HepG2 (cell line): ENCODE data around the gene CCDC87. TPM values are rescaled to one million over a fixed set of nuclear protein-coding genes. Genes with fewer than 3 reads are reported as not detected.
A peak's percentile ranks its signal among the peaks of the same experiment; 100 is the strongest.
"Not testable (repeated sequence)": the region's sequence is repeated elsewhere in the genome, so short reads cannot be mapped to it uniquely, and the experiment has no call there.

Experiments used
- ATAC-seq: fragments of 200-7000 bp; cut with Tn5 transposase; 3 replicates; pipeline ENCODE4 v1.9.1; 2020; ENCODE audit warnings: mild to moderate bottlenecking, moderate library complexity
- BruUV-seq: library from RNA; stranded (reverse); fragments of 400-500 nt; replicated peaks from 2 replicates; lab custom pipeline; 2021; lab: Mats Ljungman, UMichigan
- CTCF ChIA-PET: fragments of 300-600 bp; formaldehyde crosslinking; extraction: SDS; loops from one replicate; lab custom pipeline; 2021; ENCODE audit warnings: low total read pairs, inconsistent platforms, low intra/inter-chr PET ratio; lab: Yijun Ruan, JAX
- POLR2A ChIA-PET: fragments of 350-600 bp; sonication (Branson Sonifier 250); formaldehyde crosslinking; loops from one replicate; lab custom pipeline; 2020; ENCODE audit warnings: antibody characterized with exemption, inconsistent platforms; lab: Yijun Ruan, JAX
- DNase-seq: peaks from one replicate; pipeline ENCODE4 v3.0.0-alpha.2; 2015; ENCODE audit warnings: low spot score
- FAIRE-seq: peaks from 3 replicates; lab custom pipeline; 2011; peaks lifted over from hg19 to GRCh38; lab: Jason Lieb, UNC
- H2AFZ ChIP-seq: one replicate; pipeline ENCODE4 v1.6.1; 2011; ENCODE audit warnings: low read length, inconsistent platforms
- H3K27ac ChIP-seq: fragments of 300-600 bp; 3 replicates; pipeline ENCODE4 v1.8.0; 2011; ENCODE audit warnings: mixed run types, mild to moderate bottlenecking, mixed read lengths, low read length, inconsistent platforms; ENCODE audit not compliant: insufficient read depth; ENCODE audit errors: extremely low read length
- H3K27me3 ChIP-seq, 2 experiments: fragments of 200-600 bp in 1 of 2; 2 replicates in 1 of 2; 3 replicates in 1 of 2; pipeline versions ENCODE4 v1.6.0 to v1.8.0; 2011; ENCODE audit warnings: low read length in 2 of 2, mild to moderate bottlenecking in 2 of 2, moderate library complexity in 2 of 2, inconsistent platforms in 1 of 2; ENCODE audit not compliant: insufficient read depth in 2 of 2, control insufficient read depth in 1 of 2
- H3K36me3 ChIP-seq, 2 experiments: fragments of 200-600 bp in 1 of 2; replicated peaks in 1 of 2; 2 replicates in 1 of 2; 3 replicates in 1 of 2; pipeline versions ENCODE4 v1.5.1 to v1.8.0; 2011; ENCODE audit warnings: low read length in 2 of 2, inconsistent platforms in 1 of 2; ENCODE audit not compliant: insufficient read depth in 2 of 2, control insufficient read depth in 1 of 2
- H3K4me1 ChIP-seq: 2 replicates; pipeline ENCODE4 v1.5.1; 2012; ENCODE audit warnings: low read length, inconsistent platforms; ENCODE audit not compliant: insufficient read depth
- H3K4me2 ChIP-seq: 2 replicates; pipeline ENCODE4 v1.6.0; 2011; ENCODE audit warnings: low read depth, low read length, inconsistent platforms
- H3K4me3 ChIP-seq, 3 experiments: fragments of 200-600 bp in 1 of 3; sonication (generic), shearing (Covaris generic) in 1 of 3; replicated peaks in 1 of 3; 2 replicates each; pipeline ENCODE4 v1.5.1; 2011 to 2016; ENCODE audit warnings: low read length in 3 of 3, inconsistent platforms in 2 of 3, low read depth in 2 of 3, mild to moderate bottlenecking in 2 of 3, control low read depth in 1 of 3, mixed read lengths in 1 of 3; ENCODE audit not compliant: insufficient read depth in 1 of 3
- H3K79me2 ChIP-seq: one replicate; pipeline ENCODE4 v1.6.1; 2011; ENCODE audit warnings: low read length, inconsistent platforms; ENCODE audit not compliant: insufficient read depth
- H3K9ac ChIP-seq: 2 replicates; pipeline ENCODE4 v1.6.0; 2011; ENCODE audit warnings: mild to moderate bottlenecking, low read depth, low read length, inconsistent platforms; ENCODE audit not compliant: insufficient read depth
- H3K9me3 ChIP-seq: 2 replicates; pipeline ENCODE4 v1.5.1; 2012; ENCODE audit warnings: mild to moderate bottlenecking, low read length
- H4K20me1 ChIP-seq: 2 replicates; pipeline ENCODE4 v1.6.0; 2011; ENCODE audit warnings: inconsistent platforms, mild to moderate bottlenecking, low read length, moderate library complexity; ENCODE audit not compliant: insufficient read depth
- FOSL1 ChIP-seq: sonication (generic); formaldehyde crosslinking; IDR thresholded peaks from 2 replicates; pipeline ENCODE4 v1.9.0; 2021; ENCODE audit warnings: missing genetic modification reagents, borderline replicate concordance
- FOXM1 ChIP-seq: sonication (generic); formaldehyde crosslinking; IDR thresholded peaks from 2 replicates; pipeline ENCODE4 v1.5.0; 2020; ENCODE audit warnings: missing genetic modification reagents
- PTBP1 ChIP-seq: fragments of 200-400 bp; formaldehyde crosslinking; IDR thresholded peaks from 2 replicates; pipeline ENCODE4 v1.6.1; 2018; ENCODE audit warnings: low read length, low read depth; ENCODE audit not compliant: poor library complexity, severe bottlenecking
- RBFOX2 ChIP-seq: fragments of 200-400 bp; formaldehyde crosslinking; IDR thresholded peaks from 2 replicates; pipeline ENCODE4 v1.6.1; 2017; ENCODE audit warnings: low read depth, mild to moderate bottlenecking, low read length
- TRAFD1 ChIP-seq: sonication (generic); formaldehyde crosslinking; IDR thresholded peaks from 2 replicates; pipeline ENCODE4 v1.5.1; 2020; ENCODE audit warnings: missing genetic modification reagents, mild to moderate bottlenecking, borderline replicate concordance
- ZBTB1 ChIP-seq: sonication (generic); formaldehyde crosslinking; IDR thresholded peaks from 2 replicates; pipeline ENCODE4 v1.4.0; 2020; ENCODE audit warnings: missing genetic modification reagents, borderline replicate concordance
- ZBTB38 ChIP-seq: sonication (generic); formaldehyde crosslinking; IDR thresholded peaks from 2 replicates; pipeline ENCODE4 v1.5.1; 2020; ENCODE audit warnings: mild to moderate bottlenecking, missing genetic modification reagents
- ZNF296 ChIP-seq: sonication (generic); formaldehyde crosslinking; conservative IDR thresholded peaks from 2 replicates; pipeline ENCODE4 v1.5.0; 2020; ENCODE audit warnings: mild to moderate bottlenecking, missing genetic modification reagents
- ZNF605 ChIP-seq: sonication (generic); formaldehyde crosslinking; IDR thresholded peaks from 2 replicates; pipeline ENCODE4 v1.8.0; 2022; ENCODE audit warnings: mild to moderate bottlenecking, missing genetic modification reagents
- WGBS: methylation state at CpG from one replicate; pipeline ENCODE4 v1.1.6; 2017; ENCODE audit warnings: low lambda C conversion rate; 5-methylcytosine and 5-hydroxymethylcytosine counted together
- in situ Hi-C: cut with HindIII; loops from 2 replicates; pipeline ENCODE4 v1.10.0; 2017; ENCODE audit warnings: low pct_unique_long_range_greater_than_20kb; ENCODE audit not compliant: extremely low pct_ligation_motif_present
- intact Hi-C: fragments of 100-400 bp; cut with micrococcal nuclease; formaldehyde crosslinking; loops from one replicate; pipeline ENCODE4 v1.10.0; 2022; ENCODE audit not compliant: unreplicated experiment
- polyA plus RNA-seq, 8 experiments: library from polyadenylated mRNA; depleted of rRNA in 3 of 8; stranded (reverse) in 7 of 8; unstranded in 1 of 8; fragments of >200 nt; fragmentation: Illumina TruSeq in 4 of 8; extraction: Trizol in 4 of 8; gene quantifications; 2 replicates each; pipeline versions ENCODE4 v1.2.1 to v1.2.3, GENCODE V29; 2011 to 2016; ENCODE audit warnings: low read depth in 4 of 8, missing spikeins in 1 of 8, mixed read lengths in 1 of 8; ENCODE audit not compliant: insufficient read depth in 1 of 8
- total RNA-seq, 5 experiments: library from RNA; depleted of rRNA; stranded (reverse); fragments of >200 nt; fragmentation: Illumina TruSeq; extraction: Trizol; gene quantifications; 2 replicates each; pipeline ENCODE4 v1.2.3, GENCODE V29; 2016; ENCODE audit warnings: low read depth in 1 of 5

CCDC87 gene
- total and polyA plus RNA-seq, 2 of the 13 experiments (the other 11 are each of a cell fraction or from before 2014, with no cell fraction given), result 0.05 to 0.42 TPM

- H3K27ac ChIP-seq, ATAC-seq, H3K27me3 ChIP-seq, CTCF ChIA-PET, H3K9me3 ChIP-seq, in situ Hi-C loops, FAIRE-seq, BruUV-seq, DNase-seq, H2AFZ ChIP-seq: not testable (repeated sequence)
- peaks cover 65% of the 10 kb centered on the region for H4K20me1 ChIP-seq
- POLR2A ChIA-PET, result interaction anchor here (2.2 to 10.0 kb wide), 6 partner anchors 8 to 50 kb away, joined by 6 to 211 read pairs (median 40); partner anchors contain the start of genes CCDC87, CCS and RBM14
- H3K9ac ChIP-seq, result peak overlapping the region; percentile 97
- peak overlapping the region; percentile 88 for H3K4me2 ChIP-seq
- H3K79me2 ChIP-seq, result peaks cover 84% of the 10 kb centered on the region
- TF ChIP-seq ZBTB38 (CRISPR knock-in tag), result peak; percentile 42; the same call in 1 of the 2 replicates
- WGBS, result 93% methylated on average over 6 of the region's 10 CpGs
- H3K4me1 ChIP-seq, result peaks cover 77% of the 10 kb centered on the region
- H3K4me3 ChIP-seq, result peak overlapping the region; percentile 44 to 90 (median 87); a peak in 5 of 6 replicates
- intact Hi-C loops, result loop anchor here (2.0 kb wide), 1 partner anchor 47 kb away; the partner anchor contains the start of genes CCDC87 and CCS
- peaks cover 10 to 36% of the 10 kb centered on the region in 2 experiments for H3K36me3 ChIP-seq
Observed at GRCh38 chr11:66639814-66640340, 47.0 kb upstream of the CCDC87 start.

GRCh38 chr11:66639066-66639813 is 46.4 kb upstream of the CCDC87 start:
- peak; percentile 29 for DNase-seq
- Histone ChIP-seq H3K36me3 (peaks cover 11 to 30% of the 10 kb centered on the region in 2 experiments), H3K4me2 (peak overlapping the region; percentile 88), H3K9me3 (no peaks in the 10 kb centered on the region), H3K4me3 (peak overlapping the region; percentile 87 to 96 (median 90)), H3K9ac (peak overlapping the region; percentile 97), H4K20me1 (peaks cover 59% of the 10 kb centered on the region), H3K4me1 (peaks cover 71% of the 10 kb centered on the region), H3K79me2 (peaks cover 84% of the 10 kb centered on the region), H3K27me3 (no peaks in the 10 kb centered on the region; a peak in 1 of 5 replicates), H2AFZ (no peak overlapping the region), H3K27ac (peak overlapping the region; percentile 95)
- BruUV-seq, result TSS peak; percentile 67
- in situ Hi-C loops (no loop called here), intact Hi-C loops (loop anchor here (2.0 kb wide), 1 partner anchor 46 kb away; the partner anchor contains the start of genes CCDC87 and CCS)
- peak; percentile 32 for FAIRE-seq
- 7% methylated on average over 25 of the region's 27 CpGs for WGBS
- POLR2A ChIA-PET, result interaction anchor here (0.6 to 10.0 kb wide), 21 partner anchors 9 to 734 kb away, joined by 3 to 211 read pairs (median 13); partner anchors contain the start of genes ACTN3, BBS1, CCDC87 and CCS
- no peak for ATAC-seq
- CTCF ChIA-PET, result interaction anchor here (2.1 kb wide), 1 partner anchor 60 kb away, joined by 7 read pairs; no protein-coding TSS in a partner anchor
- TF ChIP-seq ZNF605 (CRISPR knock-in tag) (0 out of 2 replicates have a peak, but pooled peaks have one; percentile 14), FOSL1 (no peak), RBFOX2 (no peak), ZBTB1 (CRISPR knock-in tag) (no peak), ZNF296 (no peak), PTBP1 (no peak), TRAFD1 (CRISPR knock-in tag) (no peak), FOXM1 (no peak)
